ENCODE results near the gene PYGB.

DNA sequence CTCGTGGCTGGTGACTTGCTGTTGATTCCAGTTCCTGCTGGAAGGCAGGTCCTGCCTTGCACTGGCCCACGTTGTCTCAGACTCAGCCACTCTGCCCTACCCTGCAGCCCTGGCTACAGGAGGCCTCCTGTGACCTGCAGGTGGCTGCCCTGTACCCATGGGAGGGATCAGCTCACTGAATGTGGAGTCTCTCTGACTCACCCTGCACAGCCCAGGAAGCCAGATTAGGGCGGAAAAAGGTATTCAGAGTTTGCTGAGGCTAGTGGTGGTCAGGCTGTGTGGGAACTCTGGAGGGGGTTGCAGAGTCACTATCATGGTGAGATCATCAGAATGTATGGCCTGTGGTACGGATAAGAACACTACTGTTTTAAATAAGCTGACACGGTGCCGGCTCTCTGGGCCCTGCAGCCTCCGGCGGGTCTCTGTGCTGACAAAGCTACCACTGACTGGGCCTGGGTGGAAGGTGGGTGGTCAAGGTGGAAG lies 24.7 kb upstream of the PYGB start:
- TF ChIP-seq, protein P1, sequence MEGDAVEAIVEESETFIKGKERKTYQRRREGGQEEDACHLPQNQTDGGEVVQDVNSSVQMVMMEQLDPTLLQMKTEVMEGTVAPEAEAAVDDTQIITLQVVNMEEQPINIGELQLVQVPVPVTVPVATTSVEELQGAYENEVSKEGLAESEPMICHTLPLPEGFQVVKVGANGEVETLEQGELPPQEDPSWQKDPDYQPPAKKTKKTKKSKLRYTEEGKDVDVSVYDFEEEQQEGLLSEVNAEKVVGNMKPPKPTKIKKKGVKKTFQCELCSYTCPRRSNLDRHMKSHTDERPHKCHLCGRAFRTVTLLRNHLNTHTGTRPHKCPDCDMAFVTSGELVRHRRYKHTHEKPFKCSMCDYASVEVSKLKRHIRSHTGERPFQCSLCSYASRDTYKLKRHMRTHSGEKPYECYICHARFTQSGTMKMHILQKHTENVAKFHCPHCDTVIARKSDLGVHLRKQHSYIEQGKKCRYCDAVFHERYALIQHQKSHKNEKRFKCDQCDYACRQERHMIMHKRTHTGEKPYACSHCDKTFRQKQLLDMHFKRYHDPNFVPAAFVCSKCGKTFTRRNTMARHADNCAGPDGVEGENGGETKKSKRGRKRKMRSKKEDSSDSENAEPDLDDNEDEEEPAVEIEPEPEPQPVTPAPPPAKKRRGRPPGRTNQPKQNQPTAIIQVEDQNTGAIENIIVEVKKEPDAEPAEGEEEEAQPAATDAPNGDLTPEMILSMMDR (IDR thresholded peaks at IDR 0.05) = no peak
- no peak for TF ChIP-seq EZH2 (IDR thresholded peaks at IDR 0.05; ENCODE audit: borderline replicate concordance, insufficient read depth, low read depth, low read length, poor library complexity, severe bottlenecking)

All from B cell (primary cell).